Ishikawa (cell line): ENCODE measurements around the gene ITPKA.

Experiments used
- CEBPB ChIP-seq: IDR thresholded peaks from 2 replicates; pipeline ENCODE4 v1.6.1; 2012
- CREB1 ChIP-seq: IDR thresholded peaks from 2 replicates; pipeline ENCODE4 v1.6.1; 2012; ENCODE audit warnings: low read depth
- EGR1 ChIP-seq: IDR thresholded peaks from 2 replicates; pipeline ENCODE4 v1.6.1; 2012
- EP300 ChIP-seq: IDR thresholded peaks from 2 replicates; pipeline ENCODE4 v1.6.1; 2012; ENCODE audit warnings: borderline replicate concordance
- FOXM1 ChIP-seq: IDR thresholded peaks from 2 replicates; pipeline ENCODE4 v1.6.1; 2012; ENCODE audit warnings: low read depth, borderline replicate concordance
- MAX ChIP-seq: IDR thresholded peaks from 2 replicates; pipeline ENCODE4 v1.6.1; 2012
- NFIC ChIP-seq: IDR thresholded peaks from 2 replicates; pipeline ENCODE4 v1.6.1; 2012
- RAD21 ChIP-seq: IDR thresholded peaks from 2 replicates; pipeline ENCODE4 v1.6.1; 2012; ENCODE audit warnings: low read depth
- REST ChIP-seq: IDR thresholded peaks from 2 replicates; pipeline ENCODE4 v1.6.1; 2012; ENCODE audit warnings: low read depth, mild to moderate bottlenecking
- TAF1 ChIP-seq: IDR thresholded peaks from 2 replicates; pipeline ENCODE4 v1.6.1; 2012; ENCODE audit warnings: low read depth, mild to moderate bottlenecking
- TCF12 ChIP-seq: IDR thresholded peaks from 2 replicates; pipeline ENCODE4 v1.6.1; 2012; ENCODE audit warnings: low read depth
- TEAD4 ChIP-seq: IDR thresholded peaks from 2 replicates; pipeline ENCODE4 v1.6.1; 2012
- USF1 ChIP-seq: IDR thresholded peaks from 2 replicates; pipeline ENCODE4 v1.6.1; 2012
- YY1 ChIP-seq: IDR thresholded peaks from 2 replicates; pipeline ENCODE4 v1.6.1; 2012; ENCODE audit warnings: low read depth
- ZBTB7A ChIP-seq: IDR thresholded peaks from 2 replicates; pipeline ENCODE4 v1.6.1; 2012; ENCODE audit warnings: low read depth

ITPKA gene

GRCh38 chr15:41520636-41521035 is 27.0 kb downstream of the ITPKA start:
- TF ChIP-seq EGR1 (no peak), EP300 (no peak), TEAD4 (no peak), NFIC (no peak), MAX (no peak), RAD21 (no peak), REST (no peak), TCF12 (no peak), CEBPB (no peak), YY1 (no peak), ZBTB7A (no peak), USF1 (no peak), FOXM1 (no peak), CREB1 (no peak)

GRCh38 chr15:41521614-41522013 is 27.9 kb downstream of the ITPKA start:
- TF ChIP-seq NFIC, result no peak
- no peak for TF ChIP-seq EGR1
- TF ChIP-seq TAF1, result no peak
- no peak for TF ChIP-seq RAD21
- TF ChIP-seq FOXM1, result no peak
- no peak for TF ChIP-seq CREB1

- no peak for TF ChIP-seq TAF1
- no peak for TF ChIP-seq REST
- no peak for TF ChIP-seq USF1
- TF ChIP-seq EGR1, result no peak
- no peak for TF ChIP-seq TCF12
- no peak for TF ChIP-seq CEBPB
- no peak for TF ChIP-seq EP300
These were observed 29.4 kb downstream of the ITPKA start for GRCh38 chr15:41523097-41523496.

- TF ChIP-seq MAX (no peak), EGR1 (no peak), TEAD4 (no peak), REST (no peak), FOXM1 (no peak)
These were observed 36.8 kb downstream of the ITPKA start for GRCh38 chr15:41530363-41530956.

GRCh38 chr15:41535544-41535943 is 41.9 kb downstream of the ITPKA start:
- TF ChIP-seq MAX (no peak), TAF1 (no peak)
